M059J (cell line): ENCODE data around the gene DERL2. TPM values are rescaled to one million over a fixed set of nuclear protein-coding genes. Genes with fewer than 3 reads are reported as not detected.
A peak's percentile ranks its signal among the peaks of the same experiment; 100 is the strongest.
"Not testable (repeated sequence)": the region's sequence is repeated elsewhere in the genome, so short reads cannot be mapped to it uniquely, and the experiment has no call there.

Source experiments
- DNase-seq: peaks from one replicate; pipeline ENCODE4 v3.0.0-alpha.2; 2012; ENCODE audit warnings: low read depth
- total RNA-seq: library from RNA; depleted of rRNA; stranded (reverse); fragments of >200 nt; shearing (Covaris generic); gene quantifications from 2 replicates; pipeline ENCODE4 v1.2.3, GENCODE V29; 2014; rRNA removed

The DERL2 gene
- total RNA-seq, 1 experiment from 2014 or later = 77.8 TPM

DNA sequence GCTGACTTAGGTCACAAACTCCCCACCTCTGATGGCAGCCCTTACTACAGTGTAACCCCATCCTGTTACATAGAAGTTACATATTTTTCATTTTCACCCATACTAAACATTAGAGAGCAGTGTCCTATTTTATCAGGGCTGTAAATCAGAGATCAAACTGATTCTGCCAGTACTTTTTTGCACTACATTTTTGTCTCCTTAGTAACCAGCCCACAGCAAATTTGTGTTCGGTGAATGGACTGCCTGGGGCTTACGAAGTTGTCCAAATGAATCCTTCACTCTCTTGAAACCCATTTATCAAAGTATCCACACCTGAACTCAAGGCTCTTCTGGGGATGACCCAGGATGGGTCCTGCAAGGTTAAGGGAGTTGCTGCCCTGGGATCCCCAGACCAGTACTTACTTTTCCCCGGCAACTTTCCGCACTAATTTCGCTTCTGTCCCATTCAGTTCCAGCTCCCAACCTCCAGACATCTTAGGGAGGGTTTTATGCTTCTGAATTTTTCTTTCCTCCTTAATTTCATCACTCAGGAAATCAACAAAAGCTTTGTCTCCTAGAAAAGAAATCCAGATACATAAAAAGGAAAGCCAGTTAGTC, 48.2 kb downstream of the DERL2 start:
- peak; percentile 83 for DNase-seq

DNA sequence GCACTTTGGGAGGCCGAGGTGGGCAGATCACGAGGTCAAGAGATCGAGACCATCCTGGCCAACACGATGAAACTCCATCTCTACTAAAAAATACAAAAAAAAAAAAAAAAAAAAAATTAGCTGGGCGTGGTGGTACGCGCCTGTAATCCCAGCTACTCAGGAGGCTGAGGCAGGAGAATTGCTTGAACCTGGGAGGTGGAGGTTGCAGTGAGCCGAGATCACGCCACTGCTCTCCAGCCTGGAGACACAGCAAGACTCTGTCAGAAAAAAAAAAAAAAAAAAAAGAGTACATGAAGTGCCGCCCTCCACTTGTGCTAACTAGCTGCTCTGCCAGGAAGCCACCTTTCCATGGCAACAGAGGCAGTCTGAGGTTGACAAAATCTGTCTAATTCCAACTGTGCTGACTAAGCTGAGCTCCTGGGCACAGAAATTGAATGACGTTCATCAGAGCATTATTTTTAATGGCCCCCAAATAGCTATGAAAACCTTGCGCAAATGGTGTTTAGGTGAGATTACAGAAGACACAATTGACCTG, 50.1 kb downstream of the DERL2 start:
- DNase-seq = peak; percentile 38

- DNase-seq = no peak
These were observed 51.0 kb downstream of the DERL2 start for GRCh38 chr17:5434984-5435383.

- DNase-seq = no peak
These were observed 53.9 kb downstream of the DERL2 start for GRCh38 chr17:5431949-5432556.

DNA sequence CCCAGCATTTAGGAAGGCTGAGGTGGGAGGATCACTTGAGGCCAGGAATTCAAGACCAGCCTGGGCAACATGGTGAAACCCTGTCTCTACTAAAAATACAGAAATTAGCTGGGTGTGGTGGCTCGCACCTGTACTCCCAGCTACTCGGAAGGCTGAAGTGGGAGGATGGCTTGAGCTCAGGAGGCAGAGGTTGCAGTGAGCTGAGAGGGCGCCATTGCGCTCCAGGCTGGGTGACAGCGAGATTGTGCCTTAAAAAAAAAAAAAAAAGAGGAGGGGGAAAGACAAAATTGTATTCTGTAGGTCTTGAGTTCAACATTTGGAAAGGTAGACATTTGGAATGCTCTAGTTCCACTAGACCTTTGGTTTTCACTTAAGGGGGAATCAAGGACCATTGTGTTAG, 54.7 kb downstream of the DERL2 start:
- DNase-seq = not testable (repeated sequence)

- DNase-seq = peak; percentile 12
These were observed 55.5 kb downstream of the DERL2 start for GRCh38 chr17:5430413-5430999.

- no peak for DNase-seq
These were observed 56.6 kb downstream of the DERL2 start for GRCh38 chr17:5429191-5429887.

DNA sequence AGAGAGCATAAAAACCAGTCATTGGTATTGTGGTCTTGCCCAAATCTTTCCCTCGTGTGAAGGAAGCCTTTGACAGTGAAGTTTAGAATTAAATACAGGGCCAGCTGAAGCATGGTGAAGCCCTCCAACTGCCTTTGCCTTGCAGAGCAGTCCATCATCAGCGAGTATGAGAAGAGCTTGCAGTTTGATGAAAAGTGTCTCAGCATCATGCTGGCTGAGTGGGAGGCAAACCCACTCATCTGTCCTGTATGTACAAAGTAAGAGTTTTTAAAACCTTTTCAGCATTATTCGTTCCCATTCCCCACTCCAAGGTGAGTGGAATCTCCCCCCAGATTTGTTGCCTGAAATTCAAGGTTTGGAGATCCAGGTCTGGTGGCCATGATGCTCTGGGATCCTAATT, 60.2 kb downstream of the DERL2 start:
- DNase-seq = no peak

GRCh38 chr17:5424909-5425308, 61.1 kb downstream of the DERL2 start:
- DNase-seq = no peak

- peak; percentile 85 for DNase-seq
These were observed 63.5 kb downstream of the DERL2 start for GRCh38 chr17:5422505-5422904.

Other genes with a start within 250 kb of the DERL2 start
- 31.7 and 35.0 TPM in 2 replicates for gene RABEP1, start 203.9 kb downstream of the DERL2 start, total RNA-seq
- 73.4 and 76.6 TPM in 2 replicates for gene NUP88, start 66.5 kb downstream of the DERL2 start, total RNA-seq
- 30.7 and 55.3 TPM in 2 replicates for gene RPAIN, start 66.0 kb downstream of the DERL2 start, total RNA-seq
- 223 and 244 TPM in 2 replicates for gene C1QBP, start 47.0 kb downstream of the DERL2 start, total RNA-seq
- gene DHX33, start 17.2 kb downstream of the DERL2 start, total RNA-seq = 7.4 and 8.8 TPM in 2 replicates
- 32.6 and 35.6 TPM in 2 replicates for gene MIS12, start 388 bp upstream of the DERL2 start, total RNA-seq
- gene NLRP1, start 98.3 kb upstream of the DERL2 start, total RNA-seq = 18.3 and 23.5 TPM in 2 replicates